Measurements from ENCODE around the gene MYO1D. TPM values are rescaled to one million over a fixed set of nuclear protein-coding genes. Genes with fewer than 3 reads are reported as not detected.

The MYO1D gene
- total and polyA plus RNA-seq, 4 donors, result 4.5 to 22.9 (median 13.3) TPM

DNA sequence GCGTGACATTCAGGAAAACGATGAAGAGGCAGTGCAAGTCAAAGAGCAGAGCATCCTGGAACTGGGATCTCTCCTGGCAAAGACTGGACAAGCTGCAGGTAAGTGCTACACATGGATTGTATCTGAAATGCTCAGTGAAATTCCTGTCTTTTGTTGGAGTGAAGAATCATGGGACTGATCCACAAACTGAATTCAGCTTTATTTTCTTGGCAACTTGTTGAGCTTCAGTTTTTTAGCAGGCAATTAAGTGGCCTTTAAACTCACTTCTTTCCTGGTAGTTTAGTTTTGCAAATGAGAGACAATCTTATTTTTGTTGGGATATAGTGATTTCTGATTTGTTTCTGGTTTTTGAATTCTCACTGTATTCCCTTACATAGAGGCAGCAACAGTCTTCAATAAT is 430.0 kb downstream of the MYO1D start:
- 91% methylated on average over 2 of the region's 2 CpGs for WGBS
- no peak overlapping the region for H3K27ac ChIP-seq (ENCODE audit: low read depth in 1 of 2, low read length in 2 of 2)
- peaks cover 4 to 28% (median 20%) of the 10 kb centered on the region in 4 donors for H3K36me3 ChIP-seq (ENCODE audit: control insufficient read depth in 4 of 4, insufficient read depth in 3 of 4, low read depth in 1 of 4, low read length in 3 of 4)
- H3K9me3 ChIP-seq (ENCODE audit: control insufficient read depth in 4 of 4, low read length in 3 of 4), result no peaks in the 10 kb centered on the region
- peaks cover 1 to 14% (median 10%) of the 10 kb centered on the region in 4 donors for H3K4me1 ChIP-seq (ENCODE audit: control insufficient read depth in 4 of 4, insufficient read depth in 4 of 4, low read length in 3 of 4)
- TF ChIP-seq YY1 (IDR thresholded peaks at IDR 0.05), result no peak
- no peak for TF ChIP-seq MAX (IDR thresholded peaks at IDR 0.05)
- no peak for TF ChIP-seq FOXA1 (IDR thresholded peaks at IDR 0.05)
- TF ChIP-seq RXRA (IDR thresholded peaks at IDR 0.05), result no peak
- no peak for TF ChIP-seq JUND (IDR thresholded peaks at IDR 0.05)
- no peak for TF ChIP-seq FOXA2 (IDR thresholded peaks at IDR 0.05)
- no peak for TF ChIP-seq RAD21 (IDR thresholded peaks at IDR 0.05)
- no peak for TF ChIP-seq SP1 (IDR thresholded peaks at IDR 0.05)
- TF ChIP-seq TAF1 (conservative IDR thresholded peaks at IDR 0.05), result no peak
- TF ChIP-seq EGR1 (IDR thresholded peaks at IDR 0.05; ENCODE audit: low read depth in 2 of 2), result no peak
- TF ChIP-seq GABPA (IDR thresholded peaks at IDR 0.05 in 1 of 2, conservative IDR thresholded peaks at IDR 0.05 in 1 of 2), result no peak
- no peak for TF ChIP-seq ATF3 (IDR thresholded peaks at IDR 0.05)
- no peak overlapping the region for H3K9ac ChIP-seq (ENCODE audit: low read depth in 1 of 2, low read length in 2 of 2)
- H3K27me3 ChIP-seq (ENCODE audit: control insufficient read depth in 4 of 4, insufficient read depth in 4 of 4, low read length in 3 of 4), result no peaks in the 10 kb centered on the region
- H3K4me3 ChIP-seq (ENCODE audit: low read depth in 1 of 3, low read length in 3 of 3), result no peak overlapping the region
- DNase-seq (ENCODE audit: low spot score), result no peak

GRCh38 chr17:32445971-32446370 is 431.0 kb downstream of the MYO1D start:
- TF ChIP-seq MAX (IDR thresholded peaks at IDR 0.05) (no peak), FOXA1 (IDR thresholded peaks at IDR 0.05) (no peak), RXRA (IDR thresholded peaks at IDR 0.05) (no peak), FOXA2 (IDR thresholded peaks at IDR 0.05) (no peak), NR2F2 (IDR thresholded peaks at IDR 0.05) (no peak), YY1 (IDR thresholded peaks at IDR 0.05) (no peak), ZBTB33 (IDR thresholded peaks at IDR 0.05) (no peak), CTCF (IDR thresholded peaks at IDR 0.05; ENCODE audit: low read depth, low read length, missing input control) (no peak), GABPA (IDR thresholded peaks at IDR 0.05 in 1 of 2, conservative IDR thresholded peaks at IDR 0.05 in 1 of 2) (no peak), RAD21 (IDR thresholded peaks at IDR 0.05) (no peak), ATF3 (IDR thresholded peaks at IDR 0.05) (no peak), HNF4A (conservative IDR thresholded peaks at IDR 0.05) (no peak), TAF1 (conservative IDR thresholded peaks at IDR 0.05) (no peak)
- TF ChIP-seq, protein P1, sequence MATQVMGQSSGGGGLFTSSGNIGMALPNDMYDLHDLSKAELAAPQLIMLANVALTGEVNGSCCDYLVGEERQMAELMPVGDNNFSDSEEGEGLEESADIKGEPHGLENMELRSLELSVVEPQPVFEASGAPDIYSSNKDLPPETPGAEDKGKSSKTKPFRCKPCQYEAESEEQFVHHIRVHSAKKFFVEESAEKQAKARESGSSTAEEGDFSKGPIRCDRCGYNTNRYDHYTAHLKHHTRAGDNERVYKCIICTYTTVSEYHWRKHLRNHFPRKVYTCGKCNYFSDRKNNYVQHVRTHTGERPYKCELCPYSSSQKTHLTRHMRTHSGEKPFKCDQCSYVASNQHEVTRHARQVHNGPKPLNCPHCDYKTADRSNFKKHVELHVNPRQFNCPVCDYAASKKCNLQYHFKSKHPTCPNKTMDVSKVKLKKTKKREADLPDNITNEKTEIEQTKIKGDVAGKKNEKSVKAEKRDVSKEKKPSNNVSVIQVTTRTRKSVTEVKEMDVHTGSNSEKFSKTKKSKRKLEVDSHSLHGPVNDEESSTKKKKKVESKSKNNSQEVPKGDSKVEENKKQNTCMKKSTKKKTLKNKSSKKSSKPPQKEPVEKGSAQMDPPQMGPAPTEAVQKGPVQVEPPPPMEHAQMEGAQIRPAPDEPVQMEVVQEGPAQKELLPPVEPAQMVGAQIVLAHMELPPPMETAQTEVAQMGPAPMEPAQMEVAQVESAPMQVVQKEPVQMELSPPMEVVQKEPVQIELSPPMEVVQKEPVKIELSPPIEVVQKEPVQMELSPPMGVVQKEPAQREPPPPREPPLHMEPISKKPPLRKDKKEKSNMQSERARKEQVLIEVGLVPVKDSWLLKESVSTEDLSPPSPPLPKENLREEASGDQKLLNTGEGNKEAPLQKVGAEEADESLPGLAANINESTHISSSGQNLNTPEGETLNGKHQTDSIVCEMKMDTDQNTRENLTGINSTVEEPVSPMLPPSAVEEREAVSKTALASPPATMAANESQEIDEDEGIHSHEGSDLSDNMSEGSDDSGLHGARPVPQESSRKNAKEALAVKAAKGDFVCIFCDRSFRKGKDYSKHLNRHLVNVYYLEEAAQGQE (IDR thresholded peaks at IDR 0.05), result no peak

More at GRCh38 chr17:32445971-32446370, 431.0 kb downstream of the MYO1D start:
- Histone ChIP-seq H3K4me1 (ENCODE audit: control insufficient read depth in 4 of 4, insufficient read depth in 4 of 4, low read length in 3 of 4) (peaks cover 1 to 14% (median 10%) of the 10 kb centered on the region in 4 donors), H3K36me3 (ENCODE audit: control insufficient read depth in 4 of 4, insufficient read depth in 3 of 4, low read depth in 1 of 4, low read length in 3 of 4) (peaks cover 4 to 21% (median 15%) of the 10 kb centered on the region in 4 donors), H3K27me3 (ENCODE audit: control insufficient read depth in 4 of 4, insufficient read depth in 4 of 4, low read length in 3 of 4) (no peaks in the 10 kb centered on the region), H3K4me3 (ENCODE audit: low read depth in 1 of 3, low read length in 3 of 3) (peak overlapping the region; percentile 5 to 97 (median 91)), H3K27ac (ENCODE audit: low read depth in 1 of 2, low read length in 2 of 2) (no peak overlapping the region), H3K9ac (ENCODE audit: low read depth in 1 of 2, low read length in 2 of 2) (no peak overlapping the region), H3K9me3 (ENCODE audit: control insufficient read depth in 4 of 4, low read length in 3 of 4) (no peaks in the 10 kb centered on the region)
- no peak for DNase-seq (ENCODE audit: low spot score)
- WGBS, result 74% methylated on average over 2 of the region's 2 CpGs

Measured in liver (tissue), 9 donors.